Endodermal cell (in vitro differentiated cells): ENCODE data around the gene ALOX12. TPM values are rescaled to one million over a fixed set of nuclear protein-coding genes. Genes with fewer than 3 reads are reported as not detected.
A peak's percentile ranks its signal among the peaks of the same experiment; 100 is the strongest.

Experiments
- DNase-seq: peaks from one replicate; pipeline ENCODE4 v3.0.0-alpha.2; 2017
- H3K27ac ChIP-seq: 2 replicates; pipeline ENCODE4 v1.5.1; 2013; ENCODE audit warnings: mild to moderate bottlenecking, low read depth, low read length, moderate library complexity
- H3K27me3 ChIP-seq: 2 replicates; pipeline ENCODE4 v1.6.1; 2013; ENCODE audit warnings: mild to moderate bottlenecking, low read length, moderate library complexity; ENCODE audit not compliant: insufficient read depth, control insufficient read depth, poor library complexity, severe bottlenecking
- H3K36me3 ChIP-seq: 2 replicates; pipeline ENCODE4 v1.7.0; 2013; ENCODE audit warnings: mild to moderate bottlenecking, low read length, moderate library complexity; ENCODE audit not compliant: control insufficient read depth, insufficient read depth
- H3K4me1 ChIP-seq: one replicate; pipeline ENCODE4 v1.7.0; 2013; ENCODE audit warnings: low read length; ENCODE audit not compliant: control insufficient read depth, insufficient read depth
- H3K4me3 ChIP-seq: 2 replicates; pipeline ENCODE4 v1.5.1; 2013; ENCODE audit warnings: mild to moderate bottlenecking, low read length, moderate library complexity
- H3K9ac ChIP-seq: 2 replicates; pipeline ENCODE4 v1.6.1; 2013; ENCODE audit warnings: mild to moderate bottlenecking, low read length, moderate library complexity; ENCODE audit not compliant: poor library complexity, severe bottlenecking; ENCODE audit errors: extremely low read depth
- H3K9me3 ChIP-seq: 2 replicates; pipeline ENCODE4 v1.6.1; 2013; ENCODE audit warnings: mild to moderate bottlenecking, low read length, moderate library complexity; ENCODE audit not compliant: control insufficient read depth
- H3K27ac Mint-ChIP-seq: 2 replicates; pipeline ENCODE4 v1.8.0; 2020; ENCODE audit warnings: mixed read lengths
- H3K27me3 Mint-ChIP-seq: 2 replicates; pipeline ENCODE4 v1.8.0; 2021; ENCODE audit warnings: mild to moderate bottlenecking, mixed read lengths; ENCODE audit not compliant: insufficient read depth
- H3K36me3 Mint-ChIP-seq: 2 replicates; pipeline ENCODE4 v1.8.0; 2020; ENCODE audit warnings: low read depth, mixed read lengths
- H3K4me1 Mint-ChIP-seq: 2 replicates; pipeline ENCODE4 v1.8.0; 2020; ENCODE audit warnings: mixed read lengths
- H3K4me3 Mint-ChIP-seq: 2 replicates; pipeline ENCODE4 v1.8.0; 2020; ENCODE audit warnings: mild to moderate bottlenecking, moderate library complexity, mixed read lengths
- H3K9me3 Mint-ChIP-seq: 2 replicates; pipeline ENCODE4 v1.8.0; 2020; ENCODE audit warnings: mild to moderate bottlenecking, mixed read lengths
- CTCF ChIP-seq: fragments of 200-600 bp; sonication (generic); conservative IDR thresholded peaks from 2 replicates; pipeline ENCODE4 v1.5.0; 2021; ENCODE audit warnings: antibody characterized with exemption, mild to moderate bottlenecking
- WGBS, 2 experiments: methylation state at CpG; one replicate each; pipeline versions ENCODE4 v1.1.5 to v1.1.7; 2013; ENCODE audit warnings: missing lambda C conversion rate in 2 of 2, mixed read lengths in 1 of 2; ENCODE audit not compliant: insufficient coverage in 1 of 2, insufficient read length in 1 of 2; 5-methylcytosine and 5-hydroxymethylcytosine counted together
- total RNA-seq, 2 donors: library from RNA; stranded (reverse); fragmentation: NEBNext Ultra II Directional in 1 of 2; extraction: Animal tissue kit (Norgen Biotek cat#: 25700) in 1 of 2; gene quantifications; 2 replicates in 1 of 2; 3 replicates in 1 of 2; pipeline ENCODE4 v1.2.1, GENCODE V29; 2021

ALOX12 gene
- total RNA-seq, 2 donors from 2014 or later: 0.46 to 0.92 TPM

GRCh38 chr17:7034955-7035590 lies 39.2 kb downstream of the ALOX12 start:
- Histone ChIP-seq H3K9ac (peak overlapping the region; percentile 44), H3K4me1 (no peaks in the 10 kb centered on the region), H3K9me3 (no peaks in the 10 kb centered on the region), H3K36me3 (no peaks in the 10 kb centered on the region), H3K27me3 (no peaks in the 10 kb centered on the region), H3K4me3 (peak overlapping the region; percentile 86), H3K27ac (no peak overlapping the region)
- DNase-seq: no peak
- no peak for TF ChIP-seq CTCF
- WGBS, 2 experiments: 30 to 51% methylated on average over 3 to 7 of the region's 7 CpGs
- peak overlapping the region; percentile 94 for H3K27ac Mint-ChIP-seq
- H3K9me3 Mint-ChIP-seq: no peaks in the 10 kb centered on the region
- H3K4me1 Mint-ChIP-seq: peaks cover 12% of the 10 kb centered on the region
- peaks cover 6% of the 10 kb centered on the region for H3K36me3 Mint-ChIP-seq
- peak overlapping the region; percentile 89 for H3K4me3 Mint-ChIP-seq
- peaks cover 5% of the 10 kb centered on the region for H3K27me3 Mint-ChIP-seq

GRCh38 chr17:7035591-7036368 lies 39.9 kb downstream of the ALOX12 start, which contains the start of gene SLC16A13:
TSS of gene SLC16A13 (plus strand) at chr17:7036015. CDS start at chr17:7036383, 368 bp downstream.
- Mint-ChIP-seq H3K27me3 (peaks cover 5% of the 10 kb centered on the region), H3K36me3 (peaks cover 6% of the 10 kb centered on the region), H3K4me3 (peak within 1 kb of the TSS; percentile 89), H3K9me3 (no peaks in the 10 kb centered on the region), H3K27ac (peak within 1 kb of the TSS; percentile 94), H3K4me1 (peaks cover 12% of the 10 kb centered on the region)
- Histone ChIP-seq H3K4me1 (no peaks in the 10 kb centered on the region), H3K27me3 (no peaks in the 10 kb centered on the region), H3K4me3 (peak within 1 kb of the TSS; percentile 86), H3K9me3 (no peaks in the 10 kb centered on the region), H3K27ac (no peak within 1 kb of the TSS), H3K36me3 (no peaks in the 10 kb centered on the region), H3K9ac (peak within 1 kb of the TSS; percentile 44)
- peak; percentile 99 for DNase-seq
- 0 to 2% methylated on average over 6 to 52 of the region's 52 CpGs for WGBS, 2 experiments
- no peak for TF ChIP-seq CTCF

- Histone ChIP-seq H3K4me3 (no peak overlapping the region), H3K27ac (no peak overlapping the region), H3K9ac (no peak overlapping the region), H3K9me3 (no peaks in the 10 kb centered on the region), H3K36me3 (no peaks in the 10 kb centered on the region), H3K4me1 (no peaks in the 10 kb centered on the region), H3K27me3 (peaks cover 21% of the 10 kb centered on the region)
- Mint-ChIP-seq H3K4me3 (peak overlapping the region; percentile 24), H3K27me3 (peaks cover 21% of the 10 kb centered on the region), H3K9me3 (no peaks in the 10 kb centered on the region), H3K4me1 (peaks cover 12% of the 10 kb centered on the region), H3K36me3 (peaks cover 6% of the 10 kb centered on the region), H3K27ac (no peak overlapping the region)
- no peak for DNase-seq
- TF ChIP-seq CTCF: peak; percentile 51
- WGBS, 2 experiments: 85 to 88% methylated on average over 11 to 19 of the region's 19 CpGs
Observed at GRCh38 chr17:7038025-7038862, 42.4 kb downstream of the ALOX12 start.
